ENCODE data around the gene PLRG1. TPM values are rescaled to one million over a fixed set of nuclear protein-coding genes. Genes with fewer than 3 reads are reported as not detected.

Gene PLRG1
- total RNA-seq, 1 experiment from 2014 or later = 116 TPM

- H3K4me3 ChIP-seq (ENCODE audit: low read depth, low read length, poor library complexity, severe bottlenecking) = no peak overlapping the region
- TF ChIP-seq CTCF (conservative IDR thresholded peaks at IDR 0.05; ENCODE audit: low read depth, low read length) = 0 out of 2 replicates have a peak, but pooled peaks have one; percentile 23
- no peak for TF ChIP-seq EZH2 (IDR thresholded peaks at IDR 0.05; ENCODE audit: borderline replicate concordance, low read depth, low read length, poor library complexity, severe bottlenecking)
- DNase-seq (ENCODE audit: low spot score) = no peak
- POLR2A ChIA-PET (ENCODE audit: low non-redundant PET) = no interaction called here
- intact Hi-C loops (cut with micrococcal nuclease; ENCODE audit: unreplicated experiment) = no loop called here
- CTCF ChIA-PET = no interaction called here
- no peaks in the 10 kb centered on the region for H3K9me3 ChIP-seq (ENCODE audit: low read depth, low read length, poor library complexity, severe bottlenecking)
- peaks cover 68% of the 10 kb centered on the region for H3K36me3 ChIP-seq (ENCODE audit: insufficient read depth, low read length, poor library complexity, severe bottlenecking)
- no peak overlapping the region for H3K27ac ChIP-seq (ENCODE audit: low read depth, low read length, poor library complexity, severe bottlenecking)
- H3K27me3 ChIP-seq (replicated peaks; ENCODE audit: insufficient read depth, low read depth, low read length, poor library complexity) = no peaks in the 10 kb centered on the region
- peaks cover 9% of the 10 kb centered on the region for H3K4me1 ChIP-seq (ENCODE audit: insufficient read depth, low read length, poor library complexity, severe bottlenecking)
- no TSS peak for BruUV-seq (replicated peaks)
These were observed 4.5 kb downstream of the PLRG1 start for GRCh38 chr4:154545689-154546088.

GRCh38 chr4:154542271-154542879 lies 7.8 kb downstream of the PLRG1 start:
- POLR2A ChIA-PET (ENCODE audit: low non-redundant PET) = no interaction called here
- no peak for TF ChIP-seq EZH2 (IDR thresholded peaks at IDR 0.05; ENCODE audit: borderline replicate concordance, low read depth, low read length, poor library complexity, severe bottlenecking)
- no peak for TF ChIP-seq CTCF (conservative IDR thresholded peaks at IDR 0.05; ENCODE audit: low read depth, low read length)
- H3K9me3 ChIP-seq (ENCODE audit: low read depth, low read length, poor library complexity, severe bottlenecking) = no peaks in the 10 kb centered on the region
- CTCF ChIA-PET = no interaction called here
- H3K36me3 ChIP-seq (ENCODE audit: insufficient read depth, low read length, poor library complexity, severe bottlenecking) = peaks cover 96% of the 10 kb centered on the region
- H3K27me3 ChIP-seq (replicated peaks; ENCODE audit: insufficient read depth, low read depth, low read length, poor library complexity) = no peaks in the 10 kb centered on the region
- no TSS peak for BruUV-seq (replicated peaks)
- H3K4me1 ChIP-seq (ENCODE audit: insufficient read depth, low read length, poor library complexity, severe bottlenecking) = no peaks in the 10 kb centered on the region
- no peak overlapping the region for H3K27ac ChIP-seq (ENCODE audit: low read depth, low read length, poor library complexity, severe bottlenecking)
- intact Hi-C loops (cut with micrococcal nuclease; ENCODE audit: unreplicated experiment) = no loop called here
- no peak for DNase-seq (ENCODE audit: low spot score)
- H3K4me3 ChIP-seq (ENCODE audit: low read depth, low read length, poor library complexity, severe bottlenecking) = no peak overlapping the region

- Histone ChIP-seq H3K27ac (ENCODE audit: low read depth, low read length, poor library complexity, severe bottlenecking) (no peak overlapping the region), H3K36me3 (ENCODE audit: insufficient read depth, low read length, poor library complexity, severe bottlenecking) (peaks cover 34% of the 10 kb centered on the region), H3K4me3 (ENCODE audit: low read depth, low read length, poor library complexity, severe bottlenecking) (no peak overlapping the region), H3K4me1 (ENCODE audit: insufficient read depth, low read length, poor library complexity, severe bottlenecking) (no peaks in the 10 kb centered on the region), H3K9me3 (ENCODE audit: low read depth, low read length, poor library complexity, severe bottlenecking) (no peaks in the 10 kb centered on the region), H3K27me3 (replicated peaks; ENCODE audit: insufficient read depth, low read depth, low read length, poor library complexity) (no peaks in the 10 kb centered on the region)
- BruUV-seq (replicated peaks) = no TSS peak
- ChIA-PET POLR2A (ENCODE audit: low non-redundant PET) (no interaction called here), CTCF (no interaction called here)
- no peak for DNase-seq (ENCODE audit: low spot score)
- intact Hi-C loops (cut with micrococcal nuclease; ENCODE audit: unreplicated experiment) = no loop called here
- TF ChIP-seq CTCF (conservative IDR thresholded peaks at IDR 0.05; ENCODE audit: low read depth, low read length) (no peak), EZH2 (IDR thresholded peaks at IDR 0.05; ENCODE audit: borderline replicate concordance, low read depth, low read length, poor library complexity, severe bottlenecking) (no peak)
These were observed 15.9 kb downstream of the PLRG1 start for GRCh38 chr4:154534296-154534695.

Data from A673 (cell line).